ENCODE measurements around the gene DEAF1.

DNA sequence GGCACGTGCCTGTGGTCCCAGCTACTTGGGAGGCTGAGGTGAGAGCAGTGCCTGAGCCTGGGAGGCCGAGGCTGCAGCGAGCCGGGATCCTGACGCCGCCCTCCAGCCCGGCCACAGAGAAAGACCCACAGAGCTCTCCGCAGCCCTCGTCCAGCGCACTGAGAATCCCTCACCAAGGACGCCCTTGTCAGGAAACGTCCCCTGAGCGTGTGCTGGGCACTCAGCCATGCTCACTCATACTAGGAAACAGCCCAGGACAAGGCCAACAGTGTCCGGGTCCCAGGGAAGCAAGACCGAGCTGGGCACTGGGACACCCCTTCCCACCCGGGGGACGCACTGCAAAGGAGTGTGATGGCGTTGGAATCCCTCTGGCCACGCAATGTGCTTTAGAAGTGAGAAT lies 14.5 kb downstream of the DEAF1 start:
- no peak for TF ChIP-seq POLR2A (IDR thresholded peaks at IDR 0.05)
- TF ChIP-seq, protein P1, sequence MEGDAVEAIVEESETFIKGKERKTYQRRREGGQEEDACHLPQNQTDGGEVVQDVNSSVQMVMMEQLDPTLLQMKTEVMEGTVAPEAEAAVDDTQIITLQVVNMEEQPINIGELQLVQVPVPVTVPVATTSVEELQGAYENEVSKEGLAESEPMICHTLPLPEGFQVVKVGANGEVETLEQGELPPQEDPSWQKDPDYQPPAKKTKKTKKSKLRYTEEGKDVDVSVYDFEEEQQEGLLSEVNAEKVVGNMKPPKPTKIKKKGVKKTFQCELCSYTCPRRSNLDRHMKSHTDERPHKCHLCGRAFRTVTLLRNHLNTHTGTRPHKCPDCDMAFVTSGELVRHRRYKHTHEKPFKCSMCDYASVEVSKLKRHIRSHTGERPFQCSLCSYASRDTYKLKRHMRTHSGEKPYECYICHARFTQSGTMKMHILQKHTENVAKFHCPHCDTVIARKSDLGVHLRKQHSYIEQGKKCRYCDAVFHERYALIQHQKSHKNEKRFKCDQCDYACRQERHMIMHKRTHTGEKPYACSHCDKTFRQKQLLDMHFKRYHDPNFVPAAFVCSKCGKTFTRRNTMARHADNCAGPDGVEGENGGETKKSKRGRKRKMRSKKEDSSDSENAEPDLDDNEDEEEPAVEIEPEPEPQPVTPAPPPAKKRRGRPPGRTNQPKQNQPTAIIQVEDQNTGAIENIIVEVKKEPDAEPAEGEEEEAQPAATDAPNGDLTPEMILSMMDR (IDR thresholded peaks at IDR 0.05): no peak

Data from body of pancreas (tissue), 4 donors.